Endodermal cell (in vitro differentiated cells): Measurements from ENCODE around the gene SYT1. TPM values are rescaled to one million over a fixed set of nuclear protein-coding genes. Genes with fewer than 3 reads are reported as not detected.

Experiments
- DNase-seq: peaks from one replicate; pipeline ENCODE4 v3.0.0-alpha.2; 2017
- H3K27ac ChIP-seq: 2 replicates; pipeline ENCODE4 v1.5.1; 2013; ENCODE audit warnings: mild to moderate bottlenecking, low read depth, low read length, moderate library complexity
- H3K27me3 ChIP-seq: 2 replicates; pipeline ENCODE4 v1.6.1; 2013; ENCODE audit warnings: mild to moderate bottlenecking, low read length, moderate library complexity; ENCODE audit not compliant: insufficient read depth, control insufficient read depth, poor library complexity, severe bottlenecking
- H3K36me3 ChIP-seq: 2 replicates; pipeline ENCODE4 v1.7.0; 2013; ENCODE audit warnings: mild to moderate bottlenecking, low read length, moderate library complexity; ENCODE audit not compliant: control insufficient read depth, insufficient read depth
- H3K4me1 ChIP-seq: one replicate; pipeline ENCODE4 v1.7.0; 2013; ENCODE audit warnings: low read length; ENCODE audit not compliant: control insufficient read depth, insufficient read depth
- H3K4me3 ChIP-seq: 2 replicates; pipeline ENCODE4 v1.5.1; 2013; ENCODE audit warnings: mild to moderate bottlenecking, low read length, moderate library complexity
- H3K9ac ChIP-seq: 2 replicates; pipeline ENCODE4 v1.6.1; 2013; ENCODE audit warnings: mild to moderate bottlenecking, low read length, moderate library complexity; ENCODE audit not compliant: poor library complexity, severe bottlenecking; ENCODE audit errors: extremely low read depth
- H3K9me3 ChIP-seq: 2 replicates; pipeline ENCODE4 v1.6.1; 2013; ENCODE audit warnings: mild to moderate bottlenecking, low read length, moderate library complexity; ENCODE audit not compliant: control insufficient read depth
- H3K27ac Mint-ChIP-seq: 2 replicates; pipeline ENCODE4 v1.8.0; 2020; ENCODE audit warnings: mixed read lengths
- H3K27me3 Mint-ChIP-seq: 2 replicates; pipeline ENCODE4 v1.8.0; 2021; ENCODE audit warnings: mild to moderate bottlenecking, mixed read lengths; ENCODE audit not compliant: insufficient read depth
- H3K36me3 Mint-ChIP-seq: 2 replicates; pipeline ENCODE4 v1.8.0; 2020; ENCODE audit warnings: low read depth, mixed read lengths
- H3K4me1 Mint-ChIP-seq: 2 replicates; pipeline ENCODE4 v1.8.0; 2020; ENCODE audit warnings: mixed read lengths
- H3K4me3 Mint-ChIP-seq: 2 replicates; pipeline ENCODE4 v1.8.0; 2020; ENCODE audit warnings: mild to moderate bottlenecking, moderate library complexity, mixed read lengths
- H3K9me3 Mint-ChIP-seq: 2 replicates; pipeline ENCODE4 v1.8.0; 2020; ENCODE audit warnings: mild to moderate bottlenecking, mixed read lengths
- CTCF ChIP-seq: fragments of 200-600 bp; sonication (generic); conservative IDR thresholded peaks from 2 replicates; pipeline ENCODE4 v1.5.0; 2021; ENCODE audit warnings: antibody characterized with exemption, mild to moderate bottlenecking
- WGBS, 2 experiments: methylation state at CpG; one replicate each; pipeline versions ENCODE4 v1.1.5 to v1.1.7; 2013; ENCODE audit warnings: missing lambda C conversion rate in 2 of 2, mixed read lengths in 1 of 2; ENCODE audit not compliant: insufficient coverage in 1 of 2, insufficient read length in 1 of 2; 5-methylcytosine and 5-hydroxymethylcytosine counted together
- total RNA-seq, 2 donors: library from RNA; stranded (reverse); fragmentation: NEBNext Ultra II Directional in 1 of 2; extraction: Animal tissue kit (Norgen Biotek cat#: 25700) in 1 of 2; gene quantifications; 2 replicates in 1 of 2; 3 replicates in 1 of 2; pipeline ENCODE4 v1.2.1, GENCODE V29; 2021

Gene SYT1
- total RNA-seq, 2 donors from 2014 or later, result 6.8 to 10.7 TPM

GRCh38 chr12:79161249-79161934 lies 296.8 kb downstream of the SYT1 start:
- no peak overlapping the region for H3K4me3 Mint-ChIP-seq
- Histone ChIP-seq H3K27ac (no peak overlapping the region), H3K4me3 (no peak overlapping the region), H3K27me3 (no peaks in the 10 kb centered on the region), H3K36me3 (no peaks in the 10 kb centered on the region), H3K4me1 (no peaks in the 10 kb centered on the region), H3K9ac (no peak overlapping the region), H3K9me3 (no peaks in the 10 kb centered on the region)
- H3K36me3 Mint-ChIP-seq, result no peaks in the 10 kb centered on the region
- no peaks in the 10 kb centered on the region for H3K27me3 Mint-ChIP-seq
- no peaks in the 10 kb centered on the region for H3K4me1 Mint-ChIP-seq
- TF ChIP-seq CTCF, result no peak
- no peak for DNase-seq
- H3K9me3 Mint-ChIP-seq, result no peaks in the 10 kb centered on the region
- no peak overlapping the region for H3K27ac Mint-ChIP-seq
- 50% methylated on average over 1 of the region's 1 CpG; no CpG with 5 or more reads in 1 of the 2 experiments for WGBS, 2 experiments

GRCh38 chr12:79162147-79162772 lies 297.7 kb downstream of the SYT1 start:
- Mint-ChIP-seq H3K27me3 (no peaks in the 10 kb centered on the region), H3K9me3 (no peaks in the 10 kb centered on the region), H3K4me1 (no peaks in the 10 kb centered on the region), H3K27ac (no peak overlapping the region), H3K4me3 (no peak overlapping the region), H3K36me3 (no peaks in the 10 kb centered on the region)
- no peak for TF ChIP-seq CTCF
- WGBS, 2 experiments, result 80 to 87% methylated on average over 1 to 3 of the region's 3 CpGs
- H3K9ac ChIP-seq, result no peak overlapping the region
- no peaks in the 10 kb centered on the region for H3K27me3 ChIP-seq
- no peaks in the 10 kb centered on the region for H3K36me3 ChIP-seq
- no peaks in the 10 kb centered on the region for H3K4me1 ChIP-seq
- no peak overlapping the region for H3K27ac ChIP-seq
- H3K4me3 ChIP-seq, result no peak overlapping the region
- DNase-seq, result no peak
- no peaks in the 10 kb centered on the region for H3K9me3 ChIP-seq

- no peak overlapping the region for H3K9ac ChIP-seq
- H3K36me3 ChIP-seq, result no peaks in the 10 kb centered on the region
- H3K4me1 ChIP-seq, result no peaks in the 10 kb centered on the region
- no peaks in the 10 kb centered on the region for H3K9me3 ChIP-seq
- no peaks in the 10 kb centered on the region for H3K4me1 Mint-ChIP-seq
- WGBS, 2 experiments, result 69% methylated on average over 1 of the region's 1 CpG; no CpG with 5 or more reads in 1 of the 2 experiments
- H3K27ac ChIP-seq, result no peak overlapping the region
- H3K9me3 Mint-ChIP-seq, result no peaks in the 10 kb centered on the region
- DNase-seq, result no peak
- H3K36me3 Mint-ChIP-seq, result no peaks in the 10 kb centered on the region
- no peaks in the 10 kb centered on the region for H3K27me3 ChIP-seq
- H3K27me3 Mint-ChIP-seq, result no peaks in the 10 kb centered on the region
- H3K27ac Mint-ChIP-seq, result no peak overlapping the region
- no peak overlapping the region for H3K4me3 Mint-ChIP-seq
- TF ChIP-seq CTCF, result no peak
- H3K4me3 ChIP-seq, result no peak overlapping the region
Measured at GRCh38 chr12:79162948-79163347, 298.4 kb downstream of the SYT1 start.
